HepG2 (cell line): ENCODE data around the gene EPHB4. TPM values are rescaled to one million over a fixed set of nuclear protein-coding genes. Genes with fewer than 3 reads are reported as not detected.

Experiments
- E2F5 ChIP-seq: sonication (generic); formaldehyde crosslinking; conservative IDR thresholded peaks from 2 replicates; pipeline ENCODE4 v1.4.0; 2020; ENCODE audit warnings: missing genetic modification reagents
- GABPB1 ChIP-seq: IDR thresholded peaks from 2 replicates; pipeline ENCODE4 v1.6.1; 2016; ENCODE audit warnings: mild to moderate bottlenecking, missing genetic modification reagents, moderate library complexity, missing compliant biosample characterization
- GTF2F1 ChIP-seq: fragments of 150-350 bp; IDR thresholded peaks from 2 replicates; pipeline ENCODE4 v1.6.1; 2014; ENCODE audit warnings: low read length
- HMGXB3 ChIP-seq: sonication (generic); formaldehyde crosslinking; IDR thresholded peaks from 2 replicates; pipeline ENCODE4 v1.4.0; 2020; ENCODE audit warnings: missing genetic modification reagents, borderline replicate concordance
- NFYB ChIP-seq: sonication (generic); formaldehyde crosslinking; IDR thresholded peaks from 2 replicates; pipeline ENCODE4 v1.4.0; 2020; ENCODE audit warnings: missing genetic modification reagents
- SALL2 ChIP-seq: sonication (generic); formaldehyde crosslinking; IDR thresholded peaks from 2 replicates; pipeline ENCODE4 v1.8.1; 2023; ENCODE audit warnings: mild to moderate bottlenecking, missing genetic modification reagents, inconsistent platforms
- SMAD3 ChIP-seq: sonication (generic); formaldehyde crosslinking; IDR thresholded peaks from 2 replicates; pipeline ENCODE4 v1.4.0; 2020; ENCODE audit warnings: missing genetic modification reagents
- SNAI1 ChIP-seq: sonication (generic); formaldehyde crosslinking; IDR thresholded peaks from 2 replicates; pipeline ENCODE4 v1.5.0; 2020; ENCODE audit warnings: mild to moderate bottlenecking, missing genetic modification reagents, borderline replicate concordance
- SUZ12 ChIP-seq: fragments of 150-350 bp; IDR thresholded peaks from 2 replicates; pipeline ENCODE4 v1.6.1; 2014; ENCODE audit warnings: low read depth, low read length
- ZFAT ChIP-seq: sonication (generic); formaldehyde crosslinking; conservative IDR thresholded peaks from 2 replicates; pipeline ENCODE4 v1.8.1; 2023; ENCODE audit warnings: missing genetic modification reagents, inconsistent platforms
- ZFP1 ChIP-seq: IDR thresholded peaks from 2 replicates; pipeline ENCODE4 v1.6.1; 2016
- ZFX ChIP-seq: sonication (generic); formaldehyde crosslinking; IDR thresholded peaks from 2 replicates; pipeline ENCODE4 v1.4.0; 2020; ENCODE audit warnings: mild to moderate bottlenecking, low read depth, missing genetic modification reagents, moderate library complexity
- ZNF230 ChIP-seq: sonication (generic); formaldehyde crosslinking; IDR thresholded peaks from 2 replicates; pipeline ENCODE4 v1.4.0; 2020; ENCODE audit warnings: mild to moderate bottlenecking, missing genetic modification reagents
- ZNF234 ChIP-seq: sonication (generic); formaldehyde crosslinking; conservative IDR thresholded peaks from 2 replicates; pipeline ENCODE4 v1.5.1; 2020; ENCODE audit warnings: mild to moderate bottlenecking, missing genetic modification reagents
- ZNF253 ChIP-seq: sonication (generic); formaldehyde crosslinking; IDR thresholded peaks from 2 replicates; pipeline ENCODE4 v1.8.0; 2022; ENCODE audit warnings: mild to moderate bottlenecking, missing genetic modification reagents, borderline replicate concordance
- ZNF597 ChIP-seq: sonication (generic); formaldehyde crosslinking; IDR thresholded peaks from 2 replicates; pipeline ENCODE4 v1.5.0; 2020; ENCODE audit warnings: missing genetic modification reagents
- ZNF704 ChIP-seq: sonication (generic); formaldehyde crosslinking; IDR thresholded peaks from 2 replicates; pipeline ENCODE4 v1.8.1; 2023; ENCODE audit warnings: mild to moderate bottlenecking, inconsistent platforms, moderate library complexity, missing genetic modification reagents, borderline replicate concordance
- ZNF780A ChIP-seq: sonication (generic); formaldehyde crosslinking; IDR thresholded peaks from 2 replicates; pipeline ENCODE4 v1.8.0; 2022; ENCODE audit warnings: mild to moderate bottlenecking, missing genetic modification reagents, moderate library complexity
- ZSCAN5A ChIP-seq: sonication (generic); formaldehyde crosslinking; IDR thresholded peaks from 2 replicates; pipeline ENCODE4 v1.8.0; 2022; ENCODE audit warnings: mild to moderate bottlenecking, missing genetic modification reagents, borderline replicate concordance
- polyA plus RNA-seq, 8 experiments: library from polyadenylated mRNA; depleted of rRNA in 3 of 8; stranded (reverse) in 7 of 8; unstranded in 1 of 8; fragments of >200 nt; fragmentation: Illumina TruSeq in 4 of 8; extraction: Trizol in 4 of 8; gene quantifications; 2 replicates each; pipeline versions ENCODE4 v1.2.1 to v1.2.3, GENCODE V29; 2011 to 2016; ENCODE audit warnings: low read depth in 4 of 8, missing spikeins in 1 of 8, mixed read lengths in 1 of 8; ENCODE audit not compliant: insufficient read depth in 1 of 8
- total RNA-seq, 5 experiments: library from RNA; depleted of rRNA; stranded (reverse); fragments of >200 nt; fragmentation: Illumina TruSeq; extraction: Trizol; gene quantifications; 2 replicates each; pipeline ENCODE4 v1.2.3, GENCODE V29; 2016; ENCODE audit warnings: low read depth in 1 of 5

Gene EPHB4
- total and polyA plus RNA-seq, 2 of the 13 experiments (the other 11 are each of a cell fraction or from before 2014, with no cell fraction given): 61.4 to 69.6 TPM

GRCh38 chr7:100827330-100828226, at the start of gene EPHB4 (continued):
- TF ChIP-seq GABPB1 (CRISPR knock-in tag): peak; percentile 74; the same call in 1 of the 2 replicates
- TF ChIP-seq ZNF253: no peak
- TF ChIP-seq E2F5 (CRISPR knock-in tag): no peak
- TF ChIP-seq SNAI1 (CRISPR knock-in tag): 0 out of 2 replicates have a peak, but pooled peaks have one; percentile 75
- 0 out of 2 replicates have a peak, but pooled peaks have one; percentile 30 for TF ChIP-seq ZNF704 (CRISPR knock-in tag)
- TF ChIP-seq ZSCAN5A (CRISPR knock-in tag): no peak
- TF ChIP-seq ZFAT: no peak
- TF ChIP-seq ZFP1: no peak
- no peak for TF ChIP-seq SUZ12
- no peak for TF ChIP-seq GTF2F1
- TF ChIP-seq ZNF597: no peak
- TF ChIP-seq ZNF234 (CRISPR knock-in tag): 0 out of 2 replicates have a peak, but pooled peaks have one; percentile 46
- peak; percentile 69 for TF ChIP-seq NFYB (CRISPR knock-in tag)
- peak; percentile 86 for TF ChIP-seq ZFX (CRISPR knock-in tag)
- TF ChIP-seq SALL2 (CRISPR knock-in tag): 0 out of 2 replicates have a peak, but pooled peaks have one; percentile 17
- TF ChIP-seq ZNF780A (CRISPR knock-in tag): no peak
- peak; percentile 30; the same call in 1 of the 2 replicates for TF ChIP-seq HMGXB3 (CRISPR knock-in tag)
- TF ChIP-seq ZNF230 (CRISPR knock-in tag): 0 out of 2 replicates have a peak, but pooled peaks have one; percentile 36
- no peak for TF ChIP-seq SMAD3 (CRISPR knock-in tag)
